GM21526 (cell line): ENCODE results near the gene CDK16.

Experiments
- ATAC-seq: cut with Tn5 transposase; IDR thresholded peaks from one replicate; pipeline ENCODE4 v1.9.1; 2021; ENCODE audit warnings: moderate library complexity; ENCODE audit not compliant: unreplicated experiment, low FRiP score

The CDK16 gene

DNA sequence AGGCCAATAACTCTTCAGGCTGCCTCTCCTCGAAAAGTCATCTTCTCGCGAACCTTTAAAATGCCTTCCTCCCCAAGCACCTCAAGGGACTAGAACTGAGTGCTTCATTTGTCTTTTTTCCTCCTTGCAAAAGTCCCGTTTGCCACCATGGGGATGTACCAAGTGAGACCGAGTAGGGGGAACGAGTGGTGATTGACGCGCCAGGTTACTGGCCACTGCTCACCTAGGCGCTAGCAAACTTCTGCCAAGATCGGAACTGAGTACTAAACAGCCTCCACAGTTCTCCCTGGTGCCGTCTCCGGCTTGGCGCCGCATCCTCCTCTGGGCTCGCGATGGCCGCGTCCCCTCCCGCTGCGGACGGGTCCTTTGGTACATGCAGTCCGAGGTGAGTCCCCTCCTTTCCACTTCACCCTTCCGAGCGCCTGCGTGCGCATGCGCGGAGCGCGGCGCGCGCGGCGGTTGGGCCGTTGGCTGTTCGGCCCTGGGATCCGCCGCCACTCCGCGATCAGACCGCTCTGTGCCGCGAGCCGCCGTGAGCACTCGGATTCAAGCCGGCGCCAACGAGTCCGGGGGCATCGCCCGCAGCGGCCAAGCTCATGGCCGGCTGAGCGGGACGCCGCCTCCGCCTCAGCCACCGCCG lies at the start of gene CDK16:
TSS of gene CDK16 (plus strand) at position 402 of the 640 bp plus-strand sequence. CDS start 4,877 bp downstream, outside the sequence.
- ATAC-seq = peak; percentile 45

DNA sequence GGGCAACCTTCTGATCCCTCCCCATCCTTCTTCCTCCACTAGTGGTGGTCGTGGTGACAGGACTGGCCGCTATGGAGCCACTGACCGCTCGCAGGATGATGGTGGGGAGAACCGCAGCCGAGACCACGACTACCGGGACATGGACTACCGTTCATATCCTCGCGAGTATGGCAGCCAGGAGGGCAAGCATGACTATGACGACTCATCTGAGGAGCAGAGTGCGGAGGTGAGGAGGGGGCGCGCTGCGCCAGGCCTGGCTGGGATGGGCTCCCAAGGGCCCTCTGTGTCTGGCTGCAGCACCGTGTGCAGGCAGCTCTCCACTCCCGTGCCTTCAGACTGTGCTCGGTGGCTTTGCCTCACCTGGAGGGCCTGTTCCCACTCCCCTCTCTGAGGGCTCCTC lies 49.2 kb upstream of the CDK16 start:
- ATAC-seq = no peak

DNA sequence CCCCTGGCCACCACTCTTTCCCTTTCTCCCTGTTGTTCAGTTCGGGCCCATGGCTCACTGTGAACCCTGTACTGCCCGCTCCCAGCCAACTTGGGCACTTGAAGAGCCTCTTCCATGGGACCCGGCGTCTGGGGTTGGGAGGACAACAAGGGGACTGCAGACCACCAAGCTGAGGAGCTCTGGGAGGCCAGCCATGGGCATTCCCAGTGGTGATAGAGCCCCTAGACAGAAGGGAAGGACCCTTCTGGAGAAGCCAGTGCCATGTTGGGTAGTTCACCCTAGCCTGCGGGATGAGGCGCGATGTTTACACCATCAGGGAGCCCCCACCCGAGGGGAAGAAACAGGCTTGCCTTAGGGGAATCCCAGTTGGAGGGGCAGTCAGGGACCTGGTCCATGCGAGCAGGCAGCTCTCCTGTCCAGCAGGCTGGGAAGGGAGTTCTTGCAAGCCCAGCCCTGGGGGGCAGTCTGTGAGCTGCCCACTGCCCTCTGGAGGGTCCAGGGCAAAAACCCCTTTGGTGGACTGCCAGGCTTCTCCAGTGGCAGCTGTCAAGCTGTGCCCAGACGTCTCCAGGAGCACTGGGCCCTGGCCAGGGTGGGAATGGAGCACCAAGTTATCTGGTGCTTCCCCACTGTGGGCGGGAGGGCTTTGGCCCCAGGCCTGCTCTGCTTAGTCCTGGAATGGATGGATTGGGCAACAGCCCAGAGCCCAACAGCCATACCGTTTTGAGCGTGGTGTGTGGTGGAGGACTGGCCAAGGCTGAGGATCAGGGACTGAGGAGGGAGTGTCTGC lies 48.6 kb upstream of the CDK16 start:
- no peak for ATAC-seq

GRCh38 chrX:47170861-47171692 lies 47.4 kb upstream of the CDK16 start:
- ATAC-seq = no peak

DNA sequence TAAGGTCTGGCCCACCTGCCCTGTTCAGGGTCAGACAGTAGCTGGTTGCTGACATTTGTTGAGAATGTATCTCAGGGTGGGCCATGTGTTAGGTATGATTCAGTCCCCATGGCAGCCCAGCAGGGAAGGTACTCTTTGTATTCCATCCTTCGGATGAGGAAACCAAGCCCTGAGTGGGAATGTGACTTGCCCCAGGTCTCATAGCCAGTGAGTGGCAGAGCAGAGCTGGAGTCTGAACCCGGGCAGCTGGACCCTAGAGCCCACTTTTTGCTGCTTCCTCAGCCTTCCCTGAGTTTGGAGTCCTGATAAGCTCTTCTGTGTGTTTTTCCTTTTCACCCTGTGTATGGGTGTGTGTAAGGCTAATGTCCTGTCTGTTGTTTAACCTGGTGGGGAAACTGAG lies 46.5 kb upstream of the CDK16 start:
- no peak for ATAC-seq

DNA sequence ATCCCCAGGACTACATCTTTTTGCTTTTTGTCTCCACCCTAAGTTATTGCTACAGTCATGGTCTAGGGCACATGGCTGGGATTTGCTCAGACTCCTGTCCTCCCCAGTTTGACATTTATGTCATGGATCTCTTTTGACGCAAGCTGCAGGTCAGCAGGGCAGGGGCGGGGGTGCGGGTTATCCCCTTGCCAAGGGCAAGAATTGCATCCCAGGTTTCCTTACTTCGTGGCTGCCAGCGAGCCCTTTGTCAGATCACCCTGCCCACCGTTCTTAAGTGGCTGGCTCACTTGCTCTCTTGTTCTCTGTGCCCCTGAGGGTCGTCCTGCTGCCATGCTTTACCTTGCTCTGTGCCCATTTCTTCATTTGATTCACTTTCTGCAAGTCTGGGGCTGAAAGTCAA lies 45.9 kb upstream of the CDK16 start:
- no peak for ATAC-seq

DNA sequence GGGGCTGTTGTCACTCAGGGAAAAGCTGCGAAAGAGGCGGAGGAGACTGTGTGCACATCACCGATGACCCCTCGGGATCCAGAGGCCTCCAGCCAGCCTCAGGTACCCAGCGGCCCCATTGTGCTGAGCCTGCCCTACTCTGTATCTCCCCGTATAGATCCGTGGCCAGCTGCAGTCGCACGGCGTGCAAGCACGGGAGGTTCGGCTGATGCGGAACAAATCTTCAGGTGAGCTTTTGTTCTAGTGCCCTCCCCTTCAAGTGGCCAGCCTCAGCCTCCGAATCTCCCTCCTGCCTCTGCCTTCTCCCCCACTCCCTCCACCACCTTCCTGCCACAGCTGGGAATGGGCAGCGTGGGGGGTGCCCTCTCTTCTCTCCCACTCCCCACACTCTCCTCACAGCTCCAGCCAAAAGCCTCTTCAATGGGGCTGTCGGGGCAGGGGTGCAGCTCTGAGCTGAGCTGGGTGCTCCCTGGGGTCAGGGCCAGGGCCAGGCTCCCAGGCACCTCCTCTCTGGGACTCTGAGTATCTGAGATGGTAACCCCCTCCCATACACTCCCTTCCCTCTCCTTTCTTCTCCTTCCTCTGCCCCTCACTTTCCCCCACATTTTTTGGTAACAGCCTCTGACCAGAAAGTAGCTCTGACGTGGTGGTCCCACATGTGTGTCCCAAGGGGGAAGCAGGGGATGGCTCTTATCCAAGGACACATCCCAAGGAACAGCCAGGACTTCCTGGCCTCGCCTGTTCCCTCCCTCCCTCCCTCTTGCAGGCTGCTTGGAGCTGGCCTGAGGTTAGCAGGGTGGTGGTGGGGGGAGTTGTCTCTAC lies 45.3 kb upstream of the CDK16 start:
- ATAC-seq = no peak

- ATAC-seq = no peak
Measured at GRCh38 chrX:47174376-47174775, 44.1 kb upstream of the CDK16 start.

DNA sequence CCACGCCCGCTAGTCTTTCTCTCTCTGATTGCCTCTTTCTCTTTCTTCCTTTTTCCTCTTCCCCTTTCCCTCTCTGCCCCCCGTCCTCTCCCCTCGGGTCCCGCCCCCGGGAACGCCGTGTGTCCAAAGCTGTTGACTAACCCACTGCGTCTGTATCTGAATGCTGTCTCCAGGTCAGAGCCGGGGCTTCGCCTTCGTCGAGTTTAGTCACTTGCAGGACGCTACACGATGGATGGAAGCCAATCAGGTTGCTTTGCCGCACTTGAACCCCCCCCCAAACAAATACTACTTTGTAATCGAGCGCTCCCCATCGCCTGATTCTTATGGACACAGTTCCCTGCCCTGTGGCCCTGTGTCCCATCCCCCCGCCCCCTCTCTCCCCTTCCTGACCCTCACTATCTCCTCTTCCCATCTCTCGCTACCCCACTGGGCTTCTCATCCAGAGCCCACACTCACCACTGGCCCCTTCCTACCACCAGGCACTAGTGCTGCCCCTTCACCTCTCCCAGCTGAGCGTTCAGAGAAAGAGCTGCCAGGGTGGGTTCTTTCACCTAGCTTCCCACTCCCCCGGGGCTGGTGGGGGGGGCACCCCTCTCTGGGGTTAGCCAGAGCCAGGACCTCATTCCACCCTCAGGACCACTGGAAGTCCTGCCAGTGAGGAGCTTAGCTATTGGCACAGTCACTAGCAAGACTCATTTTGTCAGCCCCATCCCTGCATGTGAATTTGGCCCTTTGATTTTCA lies 43.5 kb upstream of the CDK16 start:
- ATAC-seq = no peak

DNA sequence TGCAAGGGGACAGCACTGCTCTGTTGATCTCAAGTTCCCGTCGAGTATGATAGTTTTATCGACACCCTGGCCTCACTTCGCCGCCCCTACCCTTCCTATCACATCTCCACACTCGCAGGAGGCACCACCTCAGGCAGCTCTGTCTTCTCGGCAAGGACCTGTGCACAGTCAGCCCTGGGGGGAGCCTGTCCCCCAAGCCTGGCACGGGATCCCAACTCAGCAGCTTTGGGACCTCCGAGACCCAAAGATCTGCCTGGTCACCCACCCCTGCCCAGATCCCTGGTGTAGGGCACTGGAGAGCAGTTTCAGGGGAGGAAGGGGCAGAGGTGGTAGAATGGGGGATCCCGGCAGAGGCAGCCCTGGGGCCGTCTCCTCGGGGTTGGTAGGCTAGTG lies 42.9 kb upstream of the CDK16 start:
- ATAC-seq = no peak

DNA sequence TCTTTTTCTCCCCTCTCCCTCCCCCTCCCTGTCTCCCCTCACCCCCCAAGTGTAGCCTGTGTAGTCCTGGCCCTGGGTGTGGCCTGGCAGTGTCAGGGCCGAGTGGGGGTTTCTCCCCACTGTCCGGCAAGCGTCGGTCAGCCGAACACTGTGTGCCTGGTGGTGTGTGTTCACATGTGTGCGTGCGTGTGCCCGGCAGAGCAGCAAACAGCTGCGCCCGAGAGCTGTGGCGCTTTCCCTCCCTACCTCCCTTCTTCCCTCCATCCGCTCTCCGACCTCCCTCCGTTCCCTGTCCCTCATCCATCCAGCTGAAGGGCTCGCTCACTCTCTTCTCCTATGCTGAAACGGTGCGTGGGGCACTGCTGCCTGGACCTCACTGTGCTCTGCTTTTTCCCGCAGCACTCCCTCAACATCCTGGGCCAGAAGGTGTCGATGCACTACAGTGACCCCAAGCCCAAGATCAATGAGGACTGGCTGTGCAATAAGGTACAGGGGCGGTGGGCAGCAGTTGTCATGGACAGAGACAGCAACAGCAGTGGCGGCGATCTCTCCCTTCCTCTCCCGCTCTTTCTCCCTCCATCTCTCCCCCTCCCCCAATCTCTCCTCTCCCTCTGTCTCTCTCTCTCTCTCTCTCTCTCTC lies 42.3 kb upstream of the CDK16 start:
- ATAC-seq = no peak

- ATAC-seq = no peak
Measured at GRCh38 chrX:47177079-47177478, 41.4 kb upstream of the CDK16 start.

GRCh38 chrX:47178337-47178736 lies 40.1 kb upstream of the CDK16 start:
- no peak for ATAC-seq

DNA sequence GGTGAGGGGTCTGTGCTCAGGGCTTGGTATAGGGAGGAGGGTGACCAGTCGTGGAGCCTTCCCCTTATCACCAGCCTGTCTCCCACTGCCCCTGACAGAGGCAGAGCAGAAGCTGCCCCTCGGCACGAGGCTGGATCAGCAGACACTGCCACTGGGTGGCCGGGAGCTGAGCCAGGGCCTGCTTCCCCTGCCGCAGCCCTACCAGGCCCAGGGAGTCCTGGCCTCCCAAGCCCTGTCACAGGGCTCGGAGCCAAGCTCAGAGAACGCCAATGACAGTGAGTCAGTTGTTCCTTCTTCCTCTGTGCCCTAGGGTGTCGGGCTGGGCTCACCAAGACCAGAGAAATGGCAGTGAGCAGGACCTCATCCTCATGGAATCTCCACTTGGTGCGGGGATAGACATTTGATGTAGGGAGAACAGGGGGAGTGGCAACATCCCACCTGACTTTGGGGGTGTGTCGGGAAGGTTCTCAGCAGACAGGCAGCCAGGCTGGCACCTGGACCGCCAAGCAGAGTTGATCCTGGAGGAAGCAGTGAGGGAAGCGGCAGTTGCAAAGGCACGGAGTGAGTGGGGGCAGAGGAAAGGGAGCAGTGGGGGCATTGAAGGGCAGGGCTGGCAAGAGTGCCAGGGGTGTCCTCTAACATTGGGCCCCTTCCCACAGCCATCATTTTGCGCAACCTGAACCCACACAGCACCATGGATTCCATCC lies 39.1 kb upstream of the CDK16 start:
- ATAC-seq = no peak

- ATAC-seq = no peak
Measured at GRCh38 chrX:47179928-47180255, 38.6 kb upstream of the CDK16 start.

DNA sequence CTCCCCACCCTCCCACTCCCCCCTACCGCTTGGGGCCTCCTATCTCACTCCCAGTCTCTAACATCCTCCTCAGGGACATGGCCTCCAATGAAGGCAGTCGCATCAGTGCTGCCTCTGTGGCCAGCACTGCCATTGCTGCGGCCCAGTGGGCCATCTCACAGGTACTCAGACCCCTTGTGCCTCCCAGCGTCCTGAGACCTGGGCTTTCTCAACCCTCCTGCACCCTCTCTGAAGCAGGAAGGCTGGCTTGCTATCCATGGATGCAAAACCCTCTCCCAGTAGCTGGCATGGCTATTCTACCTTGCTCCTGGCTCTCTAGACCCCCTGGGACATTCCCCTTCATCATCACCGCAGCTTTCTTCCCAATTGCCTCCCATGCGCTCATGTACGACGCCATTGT lies 38.1 kb upstream of the CDK16 start:
- ATAC-seq = no peak

GRCh38 chrX:47181301-47181700 lies 37.2 kb upstream of the CDK16 start:
- ATAC-seq = no peak

DNA sequence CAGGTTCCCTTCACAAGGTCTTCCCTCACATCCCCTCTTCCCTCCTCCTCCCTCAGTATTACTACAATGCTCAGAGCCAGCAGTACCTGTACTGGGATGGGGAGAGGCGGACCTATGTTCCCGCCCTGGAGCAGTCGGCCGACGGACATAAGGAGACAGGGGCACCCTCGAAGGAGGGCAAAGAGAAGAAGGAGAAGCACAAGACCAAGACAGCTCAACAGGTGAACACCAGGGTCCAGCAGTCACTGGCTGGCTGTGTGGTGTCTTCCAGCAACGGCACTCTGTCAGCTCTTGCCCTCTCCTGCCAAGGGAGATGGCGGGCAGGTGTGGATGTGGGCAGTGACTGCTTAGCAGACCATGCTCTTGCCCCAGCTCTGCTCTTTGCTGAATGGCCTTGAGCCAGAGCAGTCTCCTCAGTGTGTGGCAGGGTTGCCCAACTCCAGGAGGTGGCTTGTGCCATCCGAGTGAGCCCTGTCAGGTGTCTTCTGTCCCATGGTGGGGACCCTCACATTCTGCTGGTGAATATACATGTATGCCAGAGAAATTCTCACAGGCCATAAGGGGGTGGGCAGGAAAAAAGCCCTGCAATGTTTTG lies 36.3 kb upstream of the CDK16 start:
- ATAC-seq = no peak

GRCh38 chrX:47184486-47184885 lies 34.0 kb upstream of the CDK16 start:
- ATAC-seq = no peak
